GDM1 (cell line): ENCODE data around the gene RASEF.
"Not testable (repeated sequence)": the region's sequence is repeated elsewhere in the genome, so short reads cannot be mapped to it uniquely, and the experiment has no call there.

Source experiments
- DNase-seq: peaks from one replicate; lab custom pipeline; 2025; lab: John Stamatoyannopoulos, UW

Gene RASEF

DNA sequence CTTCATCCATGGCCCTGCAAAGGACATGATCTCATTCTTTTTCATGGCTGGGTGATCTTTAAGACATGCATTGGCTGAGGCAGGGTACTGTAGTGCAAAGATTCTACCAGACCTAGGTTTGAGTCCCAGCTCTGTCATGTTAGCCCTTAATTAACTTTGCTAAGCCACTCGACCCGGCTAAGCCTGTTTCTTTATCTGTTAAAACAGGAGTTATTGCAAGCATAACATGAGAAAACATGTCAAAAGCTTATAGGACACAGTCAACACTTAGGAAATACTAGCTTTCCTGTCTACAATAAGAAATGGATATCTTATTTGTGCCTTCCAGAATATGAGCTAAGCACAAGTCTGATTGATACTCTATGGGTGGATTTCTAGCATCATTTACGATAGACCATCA, 92.6 kb downstream of the RASEF start:
- DNase-seq, result no peak

DNA sequence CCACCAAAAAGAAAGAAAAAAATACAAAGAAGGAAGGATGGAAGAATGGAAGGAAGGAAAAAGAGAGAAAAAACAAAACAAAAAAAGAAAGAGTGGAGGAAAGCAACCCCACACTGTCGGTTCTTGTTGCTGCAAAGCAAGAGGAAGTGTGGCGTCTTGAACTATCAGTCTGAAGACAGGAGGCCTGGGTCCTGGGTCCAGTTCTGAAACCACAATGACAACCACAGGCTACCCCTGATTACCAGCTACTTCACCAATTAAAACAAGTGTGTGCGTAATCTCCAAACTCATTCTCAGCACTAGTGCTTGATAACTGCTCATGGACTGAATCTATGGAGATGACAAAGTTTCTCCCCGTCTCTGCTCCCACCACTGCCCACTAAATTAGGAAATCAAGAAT, 93.7 kb downstream of the RASEF start:
- DNase-seq, result no peak

DNA sequence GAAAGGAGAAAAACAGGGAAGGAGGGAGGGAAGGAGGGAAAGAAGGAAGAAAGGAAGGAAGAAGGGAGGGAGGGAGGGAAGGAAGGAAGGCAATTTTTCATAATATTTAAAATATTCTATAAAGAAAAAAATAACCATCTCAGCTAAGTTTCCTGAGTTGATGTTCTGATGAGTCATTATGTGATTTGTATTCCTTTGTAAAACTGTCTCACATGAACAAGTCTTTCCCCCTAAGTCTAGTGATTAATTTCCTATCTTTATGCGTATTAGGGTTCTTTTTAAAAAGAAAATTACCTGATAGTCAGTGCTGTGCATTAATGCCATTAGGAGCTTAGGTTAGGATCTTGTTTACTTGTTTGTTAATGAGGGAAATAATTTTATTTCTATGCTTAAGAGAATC, 94.1 kb downstream of the RASEF start:
- no peak for DNase-seq

DNA sequence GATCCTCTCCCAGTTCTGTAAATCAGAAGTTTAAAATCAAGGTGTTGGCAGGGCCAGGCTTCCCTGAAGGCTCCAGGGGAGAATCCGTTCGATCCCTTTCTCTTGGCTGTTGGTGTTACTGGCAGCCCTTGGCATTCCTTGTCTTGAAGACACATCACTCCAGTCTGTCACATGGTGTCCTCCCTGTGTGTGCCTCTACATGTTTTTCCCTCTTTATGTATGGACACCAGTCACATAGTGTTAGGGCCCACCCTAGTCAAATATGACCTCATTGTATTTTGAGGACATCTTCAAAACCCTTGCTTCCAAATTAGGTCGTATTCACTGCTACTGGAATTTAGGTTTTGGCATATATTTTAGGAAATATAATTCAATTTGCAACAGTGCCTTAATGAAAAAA, 94.6 kb downstream of the RASEF start:
- DNase-seq, result no peak

DNA sequence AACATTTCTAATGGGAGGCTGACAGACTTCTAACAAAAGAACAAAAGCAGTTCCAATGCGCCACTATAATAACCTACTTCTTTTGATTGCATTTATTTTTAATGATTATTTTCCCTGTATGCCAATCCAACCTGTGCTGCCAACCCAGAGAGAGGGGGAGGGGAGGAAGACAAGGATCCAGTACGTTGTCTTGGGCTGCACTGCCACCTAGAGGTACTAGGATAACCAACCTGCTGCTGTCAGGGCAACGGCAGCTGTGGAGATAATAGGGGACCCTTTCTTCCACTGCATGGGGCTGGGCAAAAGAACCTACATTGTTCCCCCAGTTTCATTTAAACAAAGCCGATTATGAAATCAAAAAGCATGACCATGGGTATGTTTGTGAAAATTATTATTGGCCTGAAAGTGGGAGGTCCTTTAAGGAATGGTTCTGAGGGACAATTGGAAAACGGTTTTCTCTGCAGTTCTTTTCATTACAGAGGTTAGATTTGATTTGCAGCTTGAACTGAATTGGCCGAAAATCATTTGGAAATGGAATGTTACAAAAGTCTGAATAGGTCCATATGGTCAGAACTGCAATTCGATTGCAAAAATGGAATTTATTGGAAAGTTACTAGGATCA, 101.3 kb downstream of the RASEF start:
- peak; percentile 59 for DNase-seq

DNA sequence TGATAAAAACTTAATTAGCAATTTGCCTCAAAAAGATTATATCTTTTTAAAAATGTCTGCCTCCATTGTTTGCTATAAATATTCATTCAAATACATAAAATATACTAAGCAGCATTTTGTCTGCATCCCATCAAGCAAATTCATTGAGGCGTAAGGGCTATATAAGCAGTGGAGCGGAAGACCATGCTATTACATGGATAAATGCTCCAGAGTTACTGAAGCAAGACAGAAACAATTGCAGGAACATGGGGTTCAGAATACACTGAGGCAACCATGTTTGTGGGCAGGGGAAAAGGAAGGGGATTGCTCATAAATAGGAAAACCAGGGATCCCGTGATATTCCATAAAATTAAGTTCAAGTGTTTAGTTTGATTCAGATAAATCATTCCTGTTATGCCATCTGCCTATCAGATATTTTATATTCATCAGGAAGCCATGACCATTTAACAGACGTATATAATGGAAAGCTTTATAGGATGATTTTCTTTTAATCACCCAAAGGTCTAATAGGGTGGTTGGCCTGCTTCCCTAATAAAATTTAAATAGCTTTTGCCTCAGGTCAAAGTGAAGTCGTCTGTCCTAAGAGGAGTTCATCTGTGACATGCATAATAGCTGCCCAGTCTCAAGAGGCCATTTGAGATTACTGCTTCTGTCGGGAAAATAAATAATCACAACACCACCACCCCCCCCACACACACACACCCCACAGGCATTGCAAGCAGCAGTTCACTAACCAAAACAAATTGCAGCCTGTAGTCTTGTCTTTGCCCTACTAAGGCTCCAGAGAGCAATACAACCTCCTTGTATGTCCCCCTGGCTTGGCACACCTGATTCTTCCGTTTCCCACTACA, 105.2 kb downstream of the RASEF start:
- no peak for DNase-seq

DNA sequence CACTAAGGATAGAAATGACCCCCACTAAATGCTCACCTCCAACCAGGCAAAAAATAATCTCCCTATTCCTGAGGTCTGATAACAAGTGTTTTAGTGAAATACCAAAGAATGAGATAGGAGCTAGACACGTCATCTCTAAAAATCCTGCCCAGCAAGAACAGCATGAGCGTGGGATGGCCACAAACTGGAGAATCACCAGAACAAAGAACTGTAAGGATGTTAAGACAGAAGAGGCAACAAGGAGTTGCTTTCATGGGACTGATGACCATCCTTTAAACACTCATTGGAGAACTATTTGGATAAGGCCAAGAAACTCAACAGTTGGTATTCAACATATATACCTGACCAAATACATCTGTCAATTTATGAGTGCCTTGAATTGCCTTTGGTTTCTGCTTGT, 113.7 kb downstream of the RASEF start:
- DNase-seq, result no peak

DNA sequence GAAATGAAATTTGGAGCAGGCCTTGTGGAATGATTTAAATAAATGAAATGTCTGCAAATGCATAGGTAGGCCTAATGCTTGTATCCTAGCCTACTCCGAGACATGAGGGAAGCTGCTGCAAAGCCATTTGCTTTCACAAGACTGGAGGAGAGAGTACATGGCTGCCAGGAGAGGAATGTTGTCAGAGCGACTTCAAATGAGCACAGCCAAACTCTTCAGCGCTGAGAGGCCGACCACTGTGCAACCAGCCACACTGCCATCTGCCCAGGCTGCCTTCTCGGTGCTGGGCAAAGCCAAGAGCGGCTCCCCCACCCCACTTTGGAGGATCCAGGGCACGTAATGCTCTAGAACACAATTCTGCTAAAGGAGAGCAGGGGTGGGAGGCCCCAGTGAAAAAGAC, 122.6 kb downstream of the RASEF start:
- DNase-seq, result no peak

DNA sequence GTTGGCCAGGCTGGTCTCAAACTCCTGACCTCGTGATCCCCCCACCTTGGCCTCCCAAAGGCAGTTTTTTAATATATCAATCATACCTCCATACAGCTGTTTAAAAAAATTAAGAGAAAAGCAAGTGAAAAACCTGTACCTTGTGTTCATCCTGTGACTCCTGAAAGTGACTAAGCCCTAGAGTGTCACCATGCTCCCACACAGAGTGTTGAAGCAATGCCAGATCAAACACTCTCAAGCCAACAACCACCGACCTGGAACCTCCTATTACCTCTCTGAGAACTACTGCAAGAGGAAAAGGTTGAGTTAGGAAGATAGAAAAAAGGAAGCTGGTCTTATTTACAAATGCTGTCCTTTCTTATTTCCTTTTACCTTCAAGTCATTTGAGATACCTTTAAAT, 123.5 kb downstream of the RASEF start:
- no peak for DNase-seq

DNA sequence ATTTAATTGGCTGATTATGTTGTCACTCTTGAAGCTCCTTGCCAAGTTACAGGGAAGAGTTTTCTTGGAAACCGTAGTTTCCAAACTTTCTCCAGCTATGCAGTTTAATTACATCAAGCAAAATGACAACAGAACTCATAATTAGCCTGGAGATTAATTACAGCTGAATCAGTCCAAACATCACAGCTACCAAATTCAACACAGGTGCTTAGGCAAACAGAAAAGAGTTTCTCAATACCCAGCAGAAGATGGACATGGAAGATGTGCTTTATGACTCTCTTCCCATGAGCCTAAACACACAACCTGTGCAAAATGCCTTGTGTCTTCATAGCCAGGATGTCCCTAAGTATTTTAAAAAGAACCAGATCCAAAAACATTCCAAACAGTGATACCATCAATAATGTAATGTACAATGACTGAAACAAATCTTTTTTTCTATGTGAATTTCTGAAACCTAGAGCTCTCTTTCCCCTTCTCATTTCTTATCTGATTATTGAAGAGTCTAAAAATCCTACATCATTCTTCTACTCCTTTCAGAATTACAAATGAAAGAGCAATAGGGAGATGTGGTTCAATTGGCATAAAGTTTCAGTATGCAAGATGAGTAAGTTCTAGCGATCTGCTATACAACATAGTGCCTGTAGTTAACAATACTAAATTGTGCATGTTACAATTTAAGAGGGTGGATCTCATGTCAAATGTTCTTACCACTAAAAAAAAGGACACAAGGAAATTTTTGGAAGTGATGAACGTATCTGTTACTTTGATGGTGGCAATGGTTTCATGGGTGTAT, 124.3 kb downstream of the RASEF start:
- DNase-seq, result no peak

DNA sequence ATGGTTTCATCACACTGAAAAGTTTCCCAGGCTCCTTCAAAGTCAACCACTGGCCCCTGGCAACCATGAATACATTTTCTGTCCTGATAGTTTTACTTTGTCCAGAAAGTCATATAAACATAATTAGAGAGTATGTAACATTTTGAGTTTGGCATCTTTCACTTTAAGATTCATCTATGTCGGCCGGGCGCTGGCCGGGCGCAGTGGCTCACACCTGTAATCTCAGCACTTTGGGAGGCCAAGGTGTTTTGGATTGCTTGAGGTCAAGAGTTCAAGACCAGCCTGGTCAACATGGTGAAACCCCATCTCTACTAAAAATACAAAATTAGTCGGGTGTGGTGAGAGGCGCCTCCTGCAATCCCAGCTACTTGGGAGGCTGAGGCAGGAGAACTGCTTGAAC, 126.4 kb downstream of the RASEF start:
- DNase-seq, result not testable (repeated sequence)

DNA sequence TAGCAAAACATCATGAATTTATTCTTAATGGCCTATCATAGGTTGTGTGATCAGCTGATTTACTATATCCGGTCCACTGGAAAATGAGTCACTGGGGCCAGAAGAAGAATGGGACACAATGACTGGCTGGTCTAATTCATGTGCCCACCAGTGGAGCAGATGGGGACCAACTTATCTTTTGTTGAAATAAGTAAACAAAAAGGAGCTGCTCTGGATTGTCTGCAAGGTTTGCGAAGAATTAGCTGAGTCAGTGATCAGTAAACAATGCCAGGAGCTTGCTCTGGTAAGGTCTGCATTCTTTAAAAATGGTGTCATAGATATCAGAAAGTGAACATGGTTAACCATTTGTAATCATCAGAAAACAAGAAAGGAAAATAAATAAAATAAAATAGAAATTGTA, 128.0 kb downstream of the RASEF start:
- no peak for DNase-seq

DNA sequence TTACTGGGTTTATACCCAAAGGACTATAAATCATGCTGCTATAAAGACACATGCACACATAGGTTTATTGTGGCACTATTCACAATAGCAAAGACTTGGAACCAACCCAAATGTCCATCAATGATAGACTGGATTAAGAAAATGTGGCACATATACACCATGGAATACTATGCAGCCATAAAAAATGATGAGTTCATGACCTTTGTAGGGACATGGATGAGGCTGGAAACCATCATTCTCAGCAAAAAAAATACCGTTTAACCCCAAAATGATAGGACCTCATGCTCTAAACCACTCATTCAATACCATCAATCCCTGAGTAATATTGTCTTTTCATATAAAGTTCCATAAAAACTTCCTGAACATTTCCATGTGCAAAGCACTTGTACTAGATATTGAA, 128.9 kb downstream of the RASEF start:
- not testable (repeated sequence) for DNase-seq

DNA sequence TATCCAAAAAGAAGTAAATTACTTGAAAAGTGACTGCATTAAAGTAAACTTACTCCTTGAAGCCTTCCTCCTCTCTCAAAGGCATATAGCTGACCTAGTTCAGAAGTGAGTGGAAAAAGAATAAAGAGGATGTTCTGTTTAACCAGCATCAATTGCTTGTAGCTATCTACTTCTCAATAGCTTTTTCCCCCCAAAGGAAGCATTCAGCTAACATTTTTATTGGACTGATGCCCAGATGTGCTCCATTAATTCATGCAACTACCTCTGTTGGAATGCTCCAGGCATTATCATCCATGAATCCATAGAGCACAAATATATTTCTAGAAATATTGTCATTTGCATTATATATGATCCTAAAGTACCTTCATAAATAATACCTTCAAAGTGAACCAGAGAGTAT, 132.8 kb downstream of the RASEF start:
- no peak for DNase-seq
